Neural cell (in vitro differentiated cells): ENCODE results near the gene SPATA46. TPM values are rescaled to one million over a fixed set of nuclear protein-coding genes. Genes with fewer than 3 reads are reported as not detected.

ENCODE experiments used
- H2AFZ ChIP-seq: fragments of 200-600, 300-800 bp; sonication (generic), shearing (Covaris generic); 2 replicates; pipeline ENCODE4 v1.6.0; 2014; ENCODE audit warnings: low read depth, mild to moderate bottlenecking, antibody characterized with exemption, low read length, moderate library complexity
- H3F3A ChIP-seq: fragments of 200-600 bp; shearing (Covaris generic); 2 replicates; pipeline ENCODE4 v1.6.1; 2016; ENCODE audit warnings: mild to moderate bottlenecking, moderate library complexity, mixed read lengths, antibody characterized with exemption, low read length; ENCODE audit not compliant: insufficient read depth, poor library complexity, severe bottlenecking
- H3K27ac ChIP-seq: fragments of 200-600, 300-800 bp; sonication (generic), shearing (Covaris generic); 2 replicates; pipeline ENCODE4 v1.5.1; 2014; ENCODE audit warnings: mild to moderate bottlenecking, low read length, moderate library complexity
- H3K27me3 ChIP-seq: fragments of 300-800, 200-600 bp; sonication (generic), shearing (Covaris generic); 2 replicates; pipeline ENCODE4 v1.6.0; 2014; ENCODE audit warnings: mild to moderate bottlenecking, low read depth, low read length, moderate library complexity; ENCODE audit not compliant: insufficient read depth
- H3K36me3 ChIP-seq: fragments of 300-800, 200-600 bp; sonication (generic), shearing (Covaris generic); 2 replicates; pipeline ENCODE4 v1.5.1; 2014; ENCODE audit warnings: mild to moderate bottlenecking, antibody characterized with exemption, low read length, moderate library complexity; ENCODE audit not compliant: insufficient read depth
- H3K4me2 ChIP-seq: fragments of 300-800, 200-600 bp; sonication (generic), shearing (Covaris generic); 2 replicates; pipeline ENCODE4 v1.6.0; 2014; ENCODE audit warnings: mild to moderate bottlenecking, low read length
- H3K4me3 ChIP-seq: fragments of 300-800, 200-600 bp; sonication (generic), shearing (Covaris generic); 2 replicates; pipeline ENCODE4 v1.5.1; 2014; ENCODE audit warnings: mild to moderate bottlenecking, low read length, moderate library complexity
- H3K79me2 ChIP-seq: fragments of 200-600 bp; shearing (Covaris generic); replicated peaks from 2 replicates; pipeline ENCODE4 v1.6.0; 2014; ENCODE audit warnings: mild to moderate bottlenecking, low read length, moderate library complexity; ENCODE audit not compliant: insufficient read depth
- H3K9ac ChIP-seq: fragments of 300-800, 200-600 bp; sonication (generic), shearing (Covaris generic); 2 replicates; pipeline ENCODE4 v1.6.1; 2016; ENCODE audit warnings: mild to moderate bottlenecking, low read length, mixed read lengths
- H3K9me2 ChIP-seq: fragments of 200-600 bp; shearing (Covaris generic); 2 replicates; pipeline ENCODE4 v1.6.1; 2016; ENCODE audit warnings: mild to moderate bottlenecking, low read length, mixed read lengths; ENCODE audit not compliant: insufficient read depth
- H3K9me3 ChIP-seq: fragments of 200-600, 300-800 bp; sonication (generic), shearing (Covaris generic); 2 replicates; pipeline ENCODE4 v1.6.1; 2016; ENCODE audit warnings: mild to moderate bottlenecking, mixed run types, low read length, moderate library complexity, mixed read lengths
- H4K20me1 ChIP-seq: fragments of 200-600 bp; shearing (Covaris generic); 2 replicates; pipeline ENCODE4 v1.6.1; 2016; ENCODE audit warnings: mild to moderate bottlenecking, mixed run types; ENCODE audit not compliant: insufficient read depth
- EP300 ChIP-seq: fragments of 450-650 bp; conservative IDR thresholded peaks from 2 replicates; pipeline ENCODE4 v1.6.1; 2014; ENCODE audit warnings: antibody characterized with exemption, mild to moderate bottlenecking, moderate library complexity; ENCODE audit not compliant: poor library complexity, severe bottlenecking
- EZH2 ChIP-seq: fragments of 200-600, 300-800 bp; shearing (Covaris generic), sonication (generic); IDR thresholded peaks from 2 replicates; pipeline ENCODE4 v1.6.1; 2014; ENCODE audit warnings: antibody characterized with exemption, low read length, borderline replicate concordance, mild to moderate bottlenecking; ENCODE audit not compliant: insufficient read depth, poor library complexity, severe bottlenecking
- MXI1 ChIP-seq: fragments of 450-650 bp; conservative IDR thresholded peaks from 2 replicates; pipeline ENCODE4 v1.6.1; 2014; ENCODE audit warnings: antibody characterized with exemption, mild to moderate bottlenecking; ENCODE audit not compliant: poor library complexity, severe bottlenecking
- POLR2AphosphoS5 ChIP-seq: IDR thresholded peaks from 2 replicates; pipeline ENCODE4 v1.6.1; 2012
- RAD21 ChIP-seq: fragments of 450-650 bp; conservative IDR thresholded peaks from 2 replicates; pipeline ENCODE4 v1.6.1; 2014; ENCODE audit warnings: antibody characterized with exemption, mild to moderate bottlenecking, moderate library complexity
- SMC3 ChIP-seq: fragments of 450-650 bp; conservative IDR thresholded peaks from 2 replicates; pipeline ENCODE4 v1.6.1; 2014; ENCODE audit warnings: antibody characterized with exemption, mild to moderate bottlenecking, moderate library complexity; ENCODE audit not compliant: poor library complexity
- TAF1 ChIP-seq: IDR thresholded peaks from 2 replicates; pipeline ENCODE4 v1.6.1; 2012; ENCODE audit warnings: low read depth
- polyA plus RNA-seq: library from polyadenylated mRNA; depleted of rRNA; stranded (reverse); fragments of >200 nt; gene quantifications from 2 replicates; pipeline ENCODE4 v1.2.3, GENCODE V29; 2014
- TF ChIP-seq, protein P1 (sequence below): fragments of 450-650 bp; IDR thresholded peaks from 2 replicates; pipeline ENCODE4 v1.5.1; 2014; ENCODE audit warnings: antibody characterized with exemption, mild to moderate bottlenecking, moderate library complexity; ENCODE audit not compliant: poor library complexity, severe bottlenecking
- TF ChIP-seq, protein P2 (sequence below): IDR thresholded peaks from 2 replicates; pipeline ENCODE4 v1.6.1; 2012; ENCODE audit warnings: borderline replicate concordance

The SPATA46 gene
- polyA plus RNA-seq, 1 donor from 2014 or later: not detected

- Histone ChIP-seq H3K9ac (no peak overlapping the region), H4K20me1 (no peaks in the 10 kb centered on the region), H3K36me3 (peaks cover 8% of the 10 kb centered on the region), H3K27me3 (no peaks in the 10 kb centered on the region), H3K27ac (no peak overlapping the region), H3K4me3 (no peak overlapping the region), H3F3A (no peaks in the 10 kb centered on the region), H2AFZ (no peak overlapping the region), H3K79me2 (no peaks in the 10 kb centered on the region), H3K9me2 (no peaks in the 10 kb centered on the region), H3K4me2 (no peak overlapping the region), H3K9me3 (no peaks in the 10 kb centered on the region)
- TF ChIP-seq, protein P1, sequence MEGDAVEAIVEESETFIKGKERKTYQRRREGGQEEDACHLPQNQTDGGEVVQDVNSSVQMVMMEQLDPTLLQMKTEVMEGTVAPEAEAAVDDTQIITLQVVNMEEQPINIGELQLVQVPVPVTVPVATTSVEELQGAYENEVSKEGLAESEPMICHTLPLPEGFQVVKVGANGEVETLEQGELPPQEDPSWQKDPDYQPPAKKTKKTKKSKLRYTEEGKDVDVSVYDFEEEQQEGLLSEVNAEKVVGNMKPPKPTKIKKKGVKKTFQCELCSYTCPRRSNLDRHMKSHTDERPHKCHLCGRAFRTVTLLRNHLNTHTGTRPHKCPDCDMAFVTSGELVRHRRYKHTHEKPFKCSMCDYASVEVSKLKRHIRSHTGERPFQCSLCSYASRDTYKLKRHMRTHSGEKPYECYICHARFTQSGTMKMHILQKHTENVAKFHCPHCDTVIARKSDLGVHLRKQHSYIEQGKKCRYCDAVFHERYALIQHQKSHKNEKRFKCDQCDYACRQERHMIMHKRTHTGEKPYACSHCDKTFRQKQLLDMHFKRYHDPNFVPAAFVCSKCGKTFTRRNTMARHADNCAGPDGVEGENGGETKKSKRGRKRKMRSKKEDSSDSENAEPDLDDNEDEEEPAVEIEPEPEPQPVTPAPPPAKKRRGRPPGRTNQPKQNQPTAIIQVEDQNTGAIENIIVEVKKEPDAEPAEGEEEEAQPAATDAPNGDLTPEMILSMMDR: no peak
- TF ChIP-seq MXI1 (no peak), EP300 (no peak), RAD21 (no peak), SMC3 (no peak), TAF1 (no peak), POLR2AphosphoS5 (no peak), EZH2 (no peak)
- TF ChIP-seq, protein P2, sequence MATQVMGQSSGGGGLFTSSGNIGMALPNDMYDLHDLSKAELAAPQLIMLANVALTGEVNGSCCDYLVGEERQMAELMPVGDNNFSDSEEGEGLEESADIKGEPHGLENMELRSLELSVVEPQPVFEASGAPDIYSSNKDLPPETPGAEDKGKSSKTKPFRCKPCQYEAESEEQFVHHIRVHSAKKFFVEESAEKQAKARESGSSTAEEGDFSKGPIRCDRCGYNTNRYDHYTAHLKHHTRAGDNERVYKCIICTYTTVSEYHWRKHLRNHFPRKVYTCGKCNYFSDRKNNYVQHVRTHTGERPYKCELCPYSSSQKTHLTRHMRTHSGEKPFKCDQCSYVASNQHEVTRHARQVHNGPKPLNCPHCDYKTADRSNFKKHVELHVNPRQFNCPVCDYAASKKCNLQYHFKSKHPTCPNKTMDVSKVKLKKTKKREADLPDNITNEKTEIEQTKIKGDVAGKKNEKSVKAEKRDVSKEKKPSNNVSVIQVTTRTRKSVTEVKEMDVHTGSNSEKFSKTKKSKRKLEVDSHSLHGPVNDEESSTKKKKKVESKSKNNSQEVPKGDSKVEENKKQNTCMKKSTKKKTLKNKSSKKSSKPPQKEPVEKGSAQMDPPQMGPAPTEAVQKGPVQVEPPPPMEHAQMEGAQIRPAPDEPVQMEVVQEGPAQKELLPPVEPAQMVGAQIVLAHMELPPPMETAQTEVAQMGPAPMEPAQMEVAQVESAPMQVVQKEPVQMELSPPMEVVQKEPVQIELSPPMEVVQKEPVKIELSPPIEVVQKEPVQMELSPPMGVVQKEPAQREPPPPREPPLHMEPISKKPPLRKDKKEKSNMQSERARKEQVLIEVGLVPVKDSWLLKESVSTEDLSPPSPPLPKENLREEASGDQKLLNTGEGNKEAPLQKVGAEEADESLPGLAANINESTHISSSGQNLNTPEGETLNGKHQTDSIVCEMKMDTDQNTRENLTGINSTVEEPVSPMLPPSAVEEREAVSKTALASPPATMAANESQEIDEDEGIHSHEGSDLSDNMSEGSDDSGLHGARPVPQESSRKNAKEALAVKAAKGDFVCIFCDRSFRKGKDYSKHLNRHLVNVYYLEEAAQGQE: no peak
Measured at GRCh38 chr1:162384116-162384515, 7.5 kb upstream of the SPATA46 start.

- Histone ChIP-seq H3K9me3 (no peaks in the 10 kb centered on the region), H3F3A (no peaks in the 10 kb centered on the region), H3K79me2 (no peaks in the 10 kb centered on the region), H3K4me2 (no peak overlapping the region), H3K27ac (no peak overlapping the region), H3K9ac (no peak overlapping the region), H3K4me3 (no peak overlapping the region), H3K36me3 (peaks cover 8% of the 10 kb centered on the region), H4K20me1 (no peaks in the 10 kb centered on the region), H3K27me3 (no peaks in the 10 kb centered on the region), H2AFZ (no peak overlapping the region), H3K9me2 (no peaks in the 10 kb centered on the region)
- no peak for TF ChIP-seq EZH2
- no peak for TF ChIP-seq SMC3
- TF ChIP-seq TAF1: no peak
- TF ChIP-seq, protein P1: no peak
- TF ChIP-seq RAD21: no peak
- no peak for TF ChIP-seq POLR2AphosphoS5
- TF ChIP-seq, protein P2: no peak
- no peak for TF ChIP-seq EP300
- TF ChIP-seq MXI1: no peak
Measured at GRCh38 chr1:162383516-162383915, 6.9 kb upstream of the SPATA46 start.
